Measurements from ENCODE around the gene KIF20A. TPM values are rescaled to one million over a fixed set of nuclear protein-coding genes. Genes with fewer than 3 reads are reported as not detected.

Gene KIF20A
- total RNA-seq, 1 donor from 2014 or later = 158 TPM

DNA sequence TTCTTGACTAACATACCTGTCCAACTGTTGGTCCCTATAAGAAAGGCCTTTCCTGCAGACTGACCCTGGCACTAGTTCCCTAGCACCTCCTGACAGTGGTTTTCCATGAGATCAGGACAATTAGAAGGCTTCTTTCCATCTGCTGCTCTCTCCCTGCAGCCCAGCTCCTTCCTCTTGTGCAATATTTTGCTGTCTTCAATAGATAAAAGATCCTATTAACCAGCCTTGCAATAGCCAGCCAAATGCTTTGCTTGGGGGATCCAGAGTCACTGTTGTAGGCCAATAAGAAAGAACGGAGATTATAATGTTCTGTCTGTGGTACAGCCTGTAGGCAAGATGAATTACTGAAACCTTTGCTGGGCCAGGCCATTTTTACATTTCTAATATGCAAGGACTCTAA, 21.3 kb upstream of the KIF20A start:
- Histone ChIP-seq H3K79me2 (ENCODE audit: low read depth) (no peaks in the 10 kb centered on the region), H3K9ac (no peak overlapping the region), H3K4me3 (no peak overlapping the region), H4K20me1 (ENCODE audit: low read depth) (no peaks in the 10 kb centered on the region), H3K9me3 (ENCODE audit: low read depth) (no peaks in the 10 kb centered on the region), H3F3A (ENCODE audit: low read depth) (peaks cover 17% of the 10 kb centered on the region), H2AFZ (replicated peaks) (no peak overlapping the region), H3K36me3 (peaks cover 16% of the 10 kb centered on the region), H3K4me2 (no peak overlapping the region), H3K27ac (no peak overlapping the region), H3K27me3 (no peaks in the 10 kb centered on the region), H3K4me1 (no peaks in the 10 kb centered on the region)
- no peak overlapping the region for H3K27ac Mint-ChIP-seq
- no peaks in the 10 kb centered on the region for H3K9me3 Mint-ChIP-seq
- no peak overlapping the region for H3K4me3 Mint-ChIP-seq
- no peaks in the 10 kb centered on the region for H3K4me1 Mint-ChIP-seq
- no peak for DNase-seq (ENCODE audit: low spot score)
- TF ChIP-seq EZH2 (IDR thresholded peaks at IDR 0.05) (no peak), EZH2phosphoT487 (IDR thresholded peaks at IDR 0.05) (no peak)
- TF ChIP-seq, protein P1, sequence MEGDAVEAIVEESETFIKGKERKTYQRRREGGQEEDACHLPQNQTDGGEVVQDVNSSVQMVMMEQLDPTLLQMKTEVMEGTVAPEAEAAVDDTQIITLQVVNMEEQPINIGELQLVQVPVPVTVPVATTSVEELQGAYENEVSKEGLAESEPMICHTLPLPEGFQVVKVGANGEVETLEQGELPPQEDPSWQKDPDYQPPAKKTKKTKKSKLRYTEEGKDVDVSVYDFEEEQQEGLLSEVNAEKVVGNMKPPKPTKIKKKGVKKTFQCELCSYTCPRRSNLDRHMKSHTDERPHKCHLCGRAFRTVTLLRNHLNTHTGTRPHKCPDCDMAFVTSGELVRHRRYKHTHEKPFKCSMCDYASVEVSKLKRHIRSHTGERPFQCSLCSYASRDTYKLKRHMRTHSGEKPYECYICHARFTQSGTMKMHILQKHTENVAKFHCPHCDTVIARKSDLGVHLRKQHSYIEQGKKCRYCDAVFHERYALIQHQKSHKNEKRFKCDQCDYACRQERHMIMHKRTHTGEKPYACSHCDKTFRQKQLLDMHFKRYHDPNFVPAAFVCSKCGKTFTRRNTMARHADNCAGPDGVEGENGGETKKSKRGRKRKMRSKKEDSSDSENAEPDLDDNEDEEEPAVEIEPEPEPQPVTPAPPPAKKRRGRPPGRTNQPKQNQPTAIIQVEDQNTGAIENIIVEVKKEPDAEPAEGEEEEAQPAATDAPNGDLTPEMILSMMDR (IDR thresholded peaks at IDR 0.05) = no peak
- peaks cover 22% of the 10 kb centered on the region for H3K36me3 Mint-ChIP-seq
- no peaks in the 10 kb centered on the region for H3K27me3 Mint-ChIP-seq (ENCODE audit: insufficient read depth, low read depth)

DNA sequence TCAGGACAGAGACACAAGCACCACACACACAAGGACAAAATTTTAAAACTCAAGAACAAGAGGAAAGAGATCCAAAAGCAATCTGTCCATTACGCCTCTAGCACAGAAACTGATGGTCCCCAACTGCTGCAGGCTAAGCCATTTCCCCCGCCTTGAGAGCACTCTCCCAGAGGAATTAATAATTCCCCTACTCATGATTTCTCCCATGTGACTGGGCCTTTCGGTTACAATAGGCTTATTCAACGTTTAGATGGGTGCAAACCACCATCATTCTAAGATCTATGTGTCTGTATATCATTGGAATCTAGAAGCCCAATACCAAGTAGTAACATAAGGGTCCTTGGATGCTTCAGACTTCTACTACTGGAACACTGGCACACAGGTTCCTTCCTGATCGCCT, 19.2 kb upstream of the KIF20A start:
- no peaks in the 10 kb centered on the region for H3K9me3 Mint-ChIP-seq
- H3K27ac ChIP-seq = no peak overlapping the region
- no peak overlapping the region for H3K27ac Mint-ChIP-seq
- no peaks in the 10 kb centered on the region for H3K27me3 ChIP-seq
- H3F3A ChIP-seq (ENCODE audit: low read depth) = peaks cover 17% of the 10 kb centered on the region
- no peaks in the 10 kb centered on the region for H3K4me1 Mint-ChIP-seq
- peaks cover 11% of the 10 kb centered on the region for H4K20me1 ChIP-seq (ENCODE audit: low read depth)
- no peaks in the 10 kb centered on the region for H3K4me1 ChIP-seq
- no peak overlapping the region for H3K4me2 ChIP-seq
- H3K36me3 ChIP-seq = peaks cover 32% of the 10 kb centered on the region
- H3K9ac ChIP-seq = no peak overlapping the region
- H2AFZ ChIP-seq (replicated peaks) = no peak overlapping the region
- H3K36me3 Mint-ChIP-seq = peaks cover 40% of the 10 kb centered on the region
- peaks cover 3% of the 10 kb centered on the region for H3K27me3 Mint-ChIP-seq (ENCODE audit: insufficient read depth, low read depth)
- TF ChIP-seq EZH2phosphoT487 (IDR thresholded peaks at IDR 0.05) (no peak), EZH2 (IDR thresholded peaks at IDR 0.05) (no peak)
- TF ChIP-seq, protein P1 (IDR thresholded peaks at IDR 0.05) = no peak
- no peaks in the 10 kb centered on the region for H3K79me2 ChIP-seq (ENCODE audit: low read depth)
- H3K9me3 ChIP-seq (ENCODE audit: low read depth) = no peaks in the 10 kb centered on the region
- no peak overlapping the region for H3K4me3 Mint-ChIP-seq
- no peak overlapping the region for H3K4me3 ChIP-seq
- no peak for DNase-seq (ENCODE audit: low spot score)

GRCh38 chr5:138160706-138161105, 18.2 kb upstream of the KIF20A start:
- DNase-seq (ENCODE audit: low spot score) = no peak
- TF ChIP-seq, protein P1 (IDR thresholded peaks at IDR 0.05) = no peak
- TF ChIP-seq EZH2 (IDR thresholded peaks at IDR 0.05) (no peak), EZH2phosphoT487 (IDR thresholded peaks at IDR 0.05) (no peak)
- H3K36me3 ChIP-seq = peaks cover 32% of the 10 kb centered on the region
- no peak overlapping the region for H3K4me3 ChIP-seq
- peaks cover 47% of the 10 kb centered on the region for H3K36me3 Mint-ChIP-seq
- H3F3A ChIP-seq (ENCODE audit: low read depth) = peaks cover 17% of the 10 kb centered on the region
- H3K4me1 Mint-ChIP-seq = no peaks in the 10 kb centered on the region
- H3K4me1 ChIP-seq = no peaks in the 10 kb centered on the region
- no peaks in the 10 kb centered on the region for H3K9me3 ChIP-seq (ENCODE audit: low read depth)
- H3K9me3 Mint-ChIP-seq = no peaks in the 10 kb centered on the region
- H3K9ac ChIP-seq = no peak overlapping the region
- H3K27ac ChIP-seq = no peak overlapping the region
- no peaks in the 10 kb centered on the region for H3K79me2 ChIP-seq (ENCODE audit: low read depth)
- H3K4me2 ChIP-seq = no peak overlapping the region
- no peak overlapping the region for H3K27ac Mint-ChIP-seq
- no peaks in the 10 kb centered on the region for H3K27me3 ChIP-seq
- no peak overlapping the region for H3K4me3 Mint-ChIP-seq
- H3K27me3 Mint-ChIP-seq (ENCODE audit: insufficient read depth, low read depth) = peaks cover 3% of the 10 kb centered on the region
- no peak overlapping the region for H2AFZ ChIP-seq (replicated peaks)
- H4K20me1 ChIP-seq (ENCODE audit: low read depth) = peaks cover 11% of the 10 kb centered on the region

Measured in neural progenitor cell (in vitro differentiated cells).